HepG2 (cell line): ENCODE data around the gene C19orf73. TPM values are rescaled to one million over a fixed set of nuclear protein-coding genes. Genes with fewer than 3 reads are reported as not detected.
A peak's percentile ranks its signal among the peaks of the same experiment; 100 is the strongest.

Experiments used
- KAT7 ChIP-seq: IDR thresholded peaks from 2 replicates; pipeline ENCODE4 v1.6.1; 2018; ENCODE audit warnings: borderline replicate concordance, missing compliant biosample characterization
- KDM2A ChIP-seq: sonication (generic); formaldehyde crosslinking; IDR thresholded peaks from 2 replicates; pipeline ENCODE4 v1.4.0; 2020; ENCODE audit warnings: low read depth, missing genetic modification reagents, borderline replicate concordance
- MEIS2 ChIP-seq: sonication (generic); formaldehyde crosslinking; IDR thresholded peaks from 2 replicates; pipeline ENCODE4 v1.9.0; 2021; ENCODE audit warnings: mild to moderate bottlenecking, missing genetic modification reagents
- MIER2 ChIP-seq: IDR thresholded peaks from 2 replicates; pipeline ENCODE4 v1.6.1; 2016; ENCODE audit warnings: missing biosample characterization, missing genetic modification reagents
- SP5 ChIP-seq: IDR thresholded peaks from 2 replicates; pipeline ENCODE4 v1.6.1; 2016; ENCODE audit warnings: low read depth, borderline replicate concordance
- ZNF292 ChIP-seq: sonication (generic); formaldehyde crosslinking; IDR thresholded peaks from 2 replicates; pipeline ENCODE4 v1.8.1; 2022; ENCODE audit warnings: mild to moderate bottlenecking, low read depth, missing genetic modification reagents, borderline replicate concordance
- ZNF570 ChIP-seq: sonication (generic); formaldehyde crosslinking; IDR thresholded peaks from 2 replicates; pipeline ENCODE4 v1.4.0; 2020; ENCODE audit warnings: mild to moderate bottlenecking, missing genetic modification reagents, borderline replicate concordance
- ZNF782 ChIP-seq: sonication (generic); formaldehyde crosslinking; IDR thresholded peaks from 2 replicates; pipeline ENCODE4 v1.4.0; 2020; ENCODE audit warnings: missing genetic modification reagents, mild to moderate bottlenecking, borderline replicate concordance
- polyA plus RNA-seq, 8 experiments: library from polyadenylated mRNA; depleted of rRNA in 3 of 8; stranded (reverse) in 7 of 8; unstranded in 1 of 8; fragments of >200 nt; fragmentation: Illumina TruSeq in 4 of 8; extraction: Trizol in 4 of 8; gene quantifications; 2 replicates each; pipeline versions ENCODE4 v1.2.1 to v1.2.3, GENCODE V29; 2011 to 2016; ENCODE audit warnings: low read depth in 4 of 8, missing spikeins in 1 of 8, mixed read lengths in 1 of 8; ENCODE audit not compliant: insufficient read depth in 1 of 8
- total RNA-seq, 5 experiments: library from RNA; depleted of rRNA; stranded (reverse); fragments of >200 nt; fragmentation: Illumina TruSeq; extraction: Trizol; gene quantifications; 2 replicates each; pipeline ENCODE4 v1.2.3, GENCODE V29; 2016; ENCODE audit warnings: low read depth in 1 of 5
- TF ChIP-seq, protein P1 (sequence below): sonication (generic); formaldehyde crosslinking; IDR thresholded peaks from 2 replicates; pipeline ENCODE4 v1.8.0; 2022; ENCODE audit warnings: mild to moderate bottlenecking, missing genetic modification reagents
- TF ChIP-seq, protein P2 (sequence below): sonication (generic); formaldehyde crosslinking; IDR thresholded peaks from 2 replicates; pipeline ENCODE4 v1.5.1; 2020; ENCODE audit warnings: missing genetic modification reagents, mild to moderate bottlenecking, borderline replicate concordance
- TF ChIP-seq, protein P3 (sequence below): sonication (generic); formaldehyde crosslinking; IDR thresholded peaks from 2 replicates; pipeline ENCODE4 v1.5.0; 2020; ENCODE audit warnings: mild to moderate bottlenecking, missing genetic modification reagents
- TF ChIP-seq, protein P4 (sequence below): IDR thresholded peaks from 2 replicates; pipeline ENCODE4 v1.6.1; 2018; ENCODE audit warnings: missing genetic modification reagents
- TF ChIP-seq, protein P5 (sequence below): fragments of 450-650 bp; IDR thresholded peaks from 2 replicates; pipeline ENCODE4 v1.6.1; 2016
- TF ChIP-seq, protein P6 (sequence below): fragments of 450-650 bp; IDR thresholded peaks from 2 replicates; pipeline ENCODE4 v1.6.1; 2017; ENCODE audit warnings: mild to moderate bottlenecking

The C19orf73 gene
- total and polyA plus RNA-seq, 2 of the 13 experiments (the other 11 are each of a cell fraction or from before 2014, with no cell fraction given), result 1.4 to 1.5 TPM

DNA sequence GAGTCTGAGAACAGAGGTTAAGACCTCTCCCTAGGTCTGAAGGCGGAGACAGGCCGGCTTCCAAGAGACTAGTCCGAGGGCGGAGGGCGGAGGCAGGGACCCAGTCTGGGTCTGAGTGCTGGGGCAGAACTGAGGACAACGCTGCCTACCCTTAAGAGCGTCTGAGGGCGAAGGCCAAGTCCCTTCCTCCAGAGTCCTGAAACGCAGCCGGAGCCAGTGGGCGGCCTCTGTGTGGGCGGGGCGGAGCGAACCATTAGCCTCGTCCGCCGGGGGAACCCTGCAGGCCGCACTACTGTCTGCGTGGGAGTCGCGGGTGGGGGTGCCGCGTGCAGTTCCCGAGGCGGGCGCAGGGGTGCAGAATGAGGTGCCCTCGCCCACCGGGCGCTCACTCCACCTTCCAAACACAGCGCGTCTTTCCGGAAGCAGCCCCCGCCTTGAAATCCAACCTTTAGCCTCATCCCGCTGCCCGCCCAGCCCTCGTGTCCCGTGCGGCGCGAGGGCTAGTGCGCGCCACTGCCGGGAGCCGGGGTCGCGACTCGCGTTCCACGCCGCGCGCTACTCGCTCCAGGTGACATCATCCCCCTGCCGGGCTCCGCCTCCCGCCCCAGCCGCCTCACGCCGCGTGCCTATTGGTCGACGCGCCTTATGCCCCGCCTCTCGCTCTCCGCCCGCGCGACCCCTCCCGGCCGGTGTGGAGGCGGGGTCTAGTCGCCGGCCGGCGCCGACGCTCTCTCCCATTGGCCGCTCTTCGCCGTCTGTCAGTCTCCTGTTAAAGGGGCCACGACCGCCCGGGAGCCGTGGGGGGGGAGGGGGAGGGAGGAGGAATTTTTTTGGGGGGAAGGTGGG is at the start of gene C19orf73 (continued):
- TF ChIP-seq, protein P1, sequence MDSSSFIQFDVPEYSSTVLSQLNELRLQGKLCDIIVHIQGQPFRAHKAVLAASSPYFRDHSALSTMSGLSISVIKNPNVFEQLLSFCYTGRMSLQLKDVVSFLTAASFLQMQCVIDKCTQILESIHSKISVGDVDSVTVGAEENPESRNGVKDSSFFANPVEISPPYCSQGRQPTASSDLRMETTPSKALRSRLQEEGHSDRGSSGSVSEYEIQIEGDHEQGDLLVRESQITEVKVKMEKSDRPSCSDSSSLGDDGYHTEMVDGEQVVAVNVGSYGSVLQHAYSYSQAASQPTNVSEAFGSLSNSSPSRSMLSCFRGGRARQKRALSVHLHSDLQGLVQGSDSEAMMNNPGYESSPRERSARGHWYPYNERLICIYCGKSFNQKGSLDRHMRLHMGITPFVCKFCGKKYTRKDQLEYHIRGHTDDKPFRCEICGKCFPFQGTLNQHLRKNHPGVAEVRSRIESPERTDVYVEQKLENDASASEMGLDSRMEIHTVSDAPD, result 0 out of 2 replicates have a peak, but pooled peaks have one; percentile 60
- TF ChIP-seq MEIS2 (peak; percentile 88; the same call in 1 of the 2 replicates), ZNF570 (CRISPR knock-in tag) (0 out of 2 replicates have a peak, but pooled peaks have one; percentile 80), MIER2 (CRISPR knock-in tag) (0 out of 2 replicates have a peak, but pooled peaks have one; percentile 44), KAT7 (CRISPR knock-in tag) (0 out of 2 replicates have a peak, but pooled peaks have one; percentile 44), SP5 (CRISPR knock-in tag) (peak; percentile 65), ZNF782 (peak; percentile 87; the same call in 1 of the 2 replicates), KDM2A (CRISPR knock-in tag) (peak; percentile 92), ZNF292 (CRISPR knock-in tag) (no peak)
- TF ChIP-seq, protein P2, sequence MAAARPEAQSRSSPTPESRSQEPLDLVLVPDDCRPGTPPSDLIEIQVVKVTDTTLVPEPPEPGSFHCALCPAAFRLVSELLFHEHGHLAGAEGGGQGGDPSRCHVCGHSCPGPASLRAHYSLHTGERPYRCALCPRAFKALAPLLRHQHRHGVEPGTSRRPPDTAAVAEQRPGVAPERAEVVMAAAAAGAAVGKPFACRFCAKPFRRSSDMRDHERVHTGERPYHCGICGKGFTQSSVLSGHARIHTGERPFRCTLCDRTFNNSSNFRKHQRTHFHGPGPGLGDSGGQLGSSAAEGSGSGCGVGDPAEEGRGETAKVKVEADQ, result no peak
- TF ChIP-seq, protein P3, sequence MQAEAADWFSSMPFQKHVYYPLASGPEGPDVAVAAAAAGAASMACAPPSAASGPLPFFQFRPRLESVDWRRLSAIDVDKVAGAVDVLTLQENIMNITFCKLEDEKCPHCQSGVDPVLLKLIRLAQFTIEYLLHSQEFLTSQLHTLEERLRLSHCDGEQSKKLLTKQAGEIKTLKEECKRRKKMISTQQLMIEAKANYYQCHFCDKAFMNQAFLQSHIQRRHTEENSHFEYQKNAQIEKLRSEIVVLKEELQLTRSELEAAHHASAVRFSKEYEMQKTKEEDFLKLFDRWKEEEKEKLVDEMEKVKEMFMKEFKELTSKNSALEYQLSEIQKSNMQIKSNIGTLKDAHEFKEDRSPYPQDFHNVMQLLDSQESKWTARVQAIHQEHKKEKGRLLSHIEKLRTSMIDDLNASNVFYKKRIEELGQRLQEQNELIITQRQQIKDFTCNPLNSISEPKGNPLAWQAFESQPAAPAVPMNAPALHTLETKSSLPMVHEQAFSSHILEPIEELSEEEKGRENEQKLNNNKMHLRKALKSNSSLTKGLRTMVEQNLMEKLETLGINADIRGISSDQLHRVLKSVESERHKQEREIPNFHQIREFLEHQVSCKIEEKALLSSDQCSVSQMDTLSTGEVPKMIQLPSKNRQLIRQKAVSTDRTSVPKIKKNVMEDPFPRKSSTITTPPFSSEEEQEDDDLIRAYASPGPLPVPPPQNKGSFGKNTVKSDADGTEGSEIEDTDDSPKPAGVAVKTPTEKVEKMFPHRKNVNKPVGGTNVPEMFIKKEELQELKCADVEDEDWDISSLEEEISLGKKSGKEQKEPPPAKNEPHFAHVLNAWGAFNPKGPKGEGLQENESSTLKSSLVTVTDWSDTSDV (CRISPR knock-in tag), result peak; percentile 90; the same call in 1 of the 2 replicates
- TF ChIP-seq, protein P4, sequence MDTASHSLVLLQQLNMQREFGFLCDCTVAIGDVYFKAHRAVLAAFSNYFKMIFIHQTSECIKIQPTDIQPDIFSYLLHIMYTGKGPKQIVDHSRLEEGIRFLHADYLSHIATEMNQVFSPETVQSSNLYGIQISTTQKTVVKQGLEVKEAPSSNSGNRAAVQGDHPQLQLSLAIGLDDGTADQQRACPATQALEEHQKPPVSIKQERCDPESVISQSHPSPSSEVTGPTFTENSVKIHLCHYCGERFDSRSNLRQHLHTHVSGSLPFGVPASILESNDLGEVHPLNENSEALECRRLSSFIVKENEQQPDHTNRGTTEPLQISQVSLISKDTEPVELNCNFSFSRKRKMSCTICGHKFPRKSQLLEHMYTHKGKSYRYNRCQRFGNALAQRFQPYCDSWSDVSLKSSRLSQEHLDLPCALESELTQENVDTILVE, result peak; percentile 26; the same call in 1 of the 2 replicates
- TF ChIP-seq, protein P5, sequence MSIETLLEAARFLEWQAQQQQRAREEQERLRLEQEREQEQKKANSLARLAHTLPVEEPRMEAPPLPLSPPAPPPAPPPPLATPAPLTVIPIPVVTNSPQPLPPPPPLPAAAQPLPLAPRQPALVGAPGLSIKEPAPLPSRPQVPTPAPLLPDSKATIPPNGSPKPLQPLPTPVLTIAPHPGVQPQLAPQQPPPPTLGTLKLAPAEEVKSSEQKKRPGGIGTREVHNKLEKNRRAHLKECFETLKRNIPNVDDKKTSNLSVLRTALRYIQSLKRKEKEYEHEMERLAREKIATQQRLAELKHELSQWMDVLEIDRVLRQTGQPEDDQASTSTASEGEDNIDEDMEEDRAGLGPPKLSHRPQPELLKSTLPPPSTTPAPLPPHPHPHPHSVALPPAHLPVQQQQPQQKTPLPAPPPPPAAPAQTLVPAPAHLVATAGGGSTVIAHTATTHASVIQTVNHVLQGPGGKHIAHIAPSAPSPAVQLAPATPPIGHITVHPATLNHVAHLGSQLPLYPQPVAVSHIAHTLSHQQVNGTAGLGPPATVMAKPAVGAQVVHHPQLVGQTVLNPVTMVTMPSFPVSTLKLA, result peak; percentile 39; the same call in 1 of the 2 replicates
- TF ChIP-seq, protein P6, sequence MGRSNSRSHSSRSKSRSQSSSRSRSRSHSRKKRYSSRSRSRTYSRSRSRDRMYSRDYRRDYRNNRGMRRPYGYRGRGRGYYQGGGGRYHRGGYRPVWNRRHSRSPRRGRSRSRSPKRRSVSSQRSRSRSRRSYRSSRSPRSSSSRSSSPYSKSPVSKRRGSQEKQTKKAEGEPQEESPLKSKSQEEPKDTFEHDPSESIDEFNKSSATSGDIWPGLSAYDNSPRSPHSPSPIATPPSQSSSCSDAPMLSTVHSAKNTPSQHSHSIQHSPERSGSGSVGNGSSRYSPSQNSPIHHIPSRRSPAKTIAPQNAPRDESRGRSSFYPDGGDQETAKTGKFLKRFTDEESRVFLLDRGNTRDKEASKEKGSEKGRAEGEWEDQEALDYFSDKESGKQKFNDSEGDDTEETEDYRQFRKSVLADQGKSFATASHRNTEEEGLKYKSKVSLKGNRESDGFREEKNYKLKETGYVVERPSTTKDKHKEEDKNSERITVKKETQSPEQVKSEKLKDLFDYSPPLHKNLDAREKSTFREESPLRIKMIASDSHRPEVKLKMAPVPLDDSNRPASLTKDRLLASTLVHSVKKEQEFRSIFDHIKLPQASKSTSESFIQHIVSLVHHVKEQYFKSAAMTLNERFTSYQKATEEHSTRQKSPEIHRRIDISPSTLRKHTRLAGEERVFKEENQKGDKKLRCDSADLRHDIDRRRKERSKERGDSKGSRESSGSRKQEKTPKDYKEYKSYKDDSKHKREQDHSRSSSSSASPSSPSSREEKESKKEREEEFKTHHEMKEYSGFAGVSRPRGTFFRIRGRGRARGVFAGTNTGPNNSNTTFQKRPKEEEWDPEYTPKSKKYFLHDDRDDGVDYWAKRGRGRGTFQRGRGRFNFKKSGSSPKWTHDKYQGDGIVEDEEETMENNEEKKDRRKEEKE, result no peak
